Smooth muscle cell of the coronary artery (primary cell): ENCODE results near the gene TANC2. TPM values are rescaled to one million over a fixed set of nuclear protein-coding genes. Genes with fewer than 3 reads are reported as not detected.

Experiments
- total RNA-seq: library from RNA; depleted of rRNA; stranded (reverse); fragments of >200 nt; gene quantifications from 2 replicates; pipeline ENCODE4 v1.2.3, GENCODE V29; 2014; ENCODE audit warnings: low replicate concordance

The TANC2 gene
- 16.6 and 44.0 TPM in 2 replicates for total RNA-seq

GRCh38 chr17:62965686-62966425 is at the start of gene TANC2:
TSS of gene TANC2 (plus strand) at chr17:62966235. CDS start at chr17:63009560, 43,325 bp downstream.

Other genes with a start within 250 kb of the TANC2 start
- not detected in 2 replicates for gene MARCHF10, start 157.9 kb upstream of the TANC2 start, total RNA-seq